Erythroblast (primary cell): Measurements from ENCODE around the gene PUS1.

Source experiments
- DNase-seq, 2 experiments: peaks; one replicate each; lab custom pipeline; 2025; lab: John Stamatoyannopoulos, UW
- GATA1 ChIP-seq: IDR thresholded peaks from 2 replicates; pipeline ENCODE4 v1.6.1; 2011; ENCODE audit warnings: low read depth, mild to moderate bottlenecking, control low read depth, low read length, moderate library complexity
- POLR2A ChIP-seq: IDR thresholded peaks from 2 replicates; pipeline ENCODE4 v1.6.1; 2011; ENCODE audit warnings: mild to moderate bottlenecking, low read length

The PUS1 gene

DNA sequence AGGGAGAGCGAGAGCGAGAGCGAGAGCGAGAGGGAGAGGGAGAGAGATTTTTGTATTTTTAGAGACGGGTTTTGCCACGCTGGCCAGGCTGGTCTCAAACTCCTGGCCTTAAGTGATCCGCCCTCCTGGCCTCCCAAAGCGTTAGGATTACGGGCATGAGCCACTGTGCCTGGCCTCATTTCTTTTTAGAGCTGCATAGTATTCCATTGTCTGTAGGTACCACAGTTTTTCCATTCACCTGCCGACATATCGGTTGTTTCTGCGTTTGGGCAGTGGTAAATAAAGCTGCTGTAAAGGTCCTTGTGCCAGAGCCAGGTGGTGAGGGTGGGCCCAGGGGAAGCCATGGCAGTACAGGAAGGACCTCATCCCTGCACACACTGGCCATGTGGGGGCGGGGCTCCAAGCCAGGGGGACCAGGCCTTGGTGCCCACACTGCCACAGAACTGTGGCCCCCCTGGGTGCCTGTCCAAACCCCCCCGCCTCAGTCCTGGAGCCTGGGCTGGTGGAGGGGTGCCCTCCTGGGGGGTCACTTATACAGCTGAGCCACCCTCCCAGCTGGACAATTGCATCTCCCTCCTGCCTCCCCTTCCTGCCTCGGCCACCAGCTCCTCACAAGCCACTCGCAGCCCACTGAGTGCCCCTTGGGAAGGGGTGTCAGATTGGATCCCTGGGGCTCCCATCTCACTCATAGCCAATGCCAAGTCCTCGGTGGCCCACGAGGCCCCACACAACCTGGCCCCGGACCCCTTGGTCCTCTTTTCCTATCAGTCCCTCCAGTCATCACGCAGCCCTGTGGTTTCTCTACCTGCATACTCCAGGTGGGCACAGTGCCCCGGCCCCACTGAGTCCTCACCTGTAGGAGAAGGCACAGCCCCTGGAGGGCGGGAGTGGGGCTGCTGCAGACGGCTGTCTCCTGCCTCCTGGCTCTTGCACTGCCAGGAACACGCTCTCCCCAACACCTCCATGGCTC lies 1.7 kb upstream of the PUS1 start:
- DNase-seq, result no peak
- TF ChIP-seq POLR2A, result no peak
- TF ChIP-seq GATA1, result no peak

DNA sequence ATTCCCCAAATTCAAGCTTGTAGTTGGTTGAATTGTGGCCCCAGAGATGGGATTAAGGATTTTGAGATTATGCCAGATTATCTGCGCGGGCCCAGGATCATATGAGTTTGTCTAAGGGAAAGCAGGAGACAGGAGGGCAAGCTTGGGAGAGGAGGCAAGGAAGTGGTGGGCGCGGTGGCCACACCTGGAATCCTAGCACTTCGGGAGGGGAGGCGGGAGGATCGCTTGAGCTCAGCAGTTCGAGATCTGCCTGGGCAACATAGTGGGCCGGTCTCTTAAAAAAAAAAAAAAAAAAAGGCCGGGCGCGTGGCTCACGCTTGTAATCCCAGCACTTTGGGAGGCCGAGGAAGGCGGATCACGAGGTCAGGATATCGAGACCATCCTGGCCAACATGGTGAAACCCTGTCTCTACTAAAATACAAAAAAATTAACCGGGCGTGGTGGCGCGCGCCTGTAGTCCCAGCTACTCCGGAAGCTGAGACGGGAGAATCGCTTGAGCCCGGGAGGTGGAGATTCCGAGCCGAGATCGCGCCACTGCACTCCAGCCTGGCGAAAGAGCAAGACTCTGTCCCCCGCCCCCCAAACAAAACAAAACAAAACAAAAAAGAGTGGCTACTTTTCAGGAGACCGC lies 881 bp upstream of the PUS1 start:
- no peak for TF ChIP-seq POLR2A
- no peak for TF ChIP-seq GATA1
- DNase-seq, result peak in 1 of 2 experiments; percentile 66

DNA sequence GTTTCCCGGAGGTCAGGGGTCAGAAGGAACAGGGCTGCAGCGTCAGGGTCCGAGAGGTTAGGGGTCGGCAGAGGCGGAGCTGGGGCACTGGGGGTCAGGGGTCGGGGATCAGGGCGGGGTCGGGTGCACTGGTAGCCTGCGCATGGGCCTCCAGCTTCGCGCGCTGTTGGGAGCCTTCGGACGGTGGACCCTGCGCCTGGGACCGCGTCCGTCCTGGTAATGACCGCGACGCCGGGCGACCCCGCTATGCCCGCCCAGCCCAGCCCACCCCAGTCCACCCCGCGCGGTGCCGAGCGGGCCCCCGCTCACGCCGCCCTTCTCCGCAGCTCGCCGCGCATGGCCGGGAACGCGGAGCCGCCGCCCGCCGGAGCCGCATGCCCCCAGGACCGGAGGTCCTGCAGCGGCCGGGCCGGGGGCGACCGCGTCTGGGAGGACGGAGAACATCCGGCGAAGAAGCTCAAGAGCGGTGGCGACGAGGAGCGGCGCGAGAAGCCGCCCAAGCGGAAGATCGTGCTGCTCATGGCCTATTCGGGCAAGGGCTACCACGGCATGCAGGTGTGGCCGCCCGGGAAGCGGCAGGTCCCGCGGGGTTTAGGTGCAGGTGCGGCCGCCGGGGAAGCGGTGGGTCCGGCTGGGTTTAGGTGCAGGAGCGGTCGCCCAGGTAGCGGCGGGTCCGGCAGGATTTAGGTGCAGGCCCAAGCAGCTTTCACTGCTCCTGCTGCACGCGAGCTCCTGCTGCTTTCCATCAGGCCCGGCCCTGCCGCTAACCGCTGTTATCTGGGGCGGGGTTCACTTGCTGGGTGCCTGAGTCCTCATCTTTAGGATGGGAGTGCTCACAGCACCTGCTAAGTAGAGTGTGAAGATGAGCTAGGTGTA lies 743 bp downstream of the PUS1 start:
- TF ChIP-seq GATA1 (no peak), POLR2A (no peak)
- peak; percentile 73 for DNase-seq

DNA sequence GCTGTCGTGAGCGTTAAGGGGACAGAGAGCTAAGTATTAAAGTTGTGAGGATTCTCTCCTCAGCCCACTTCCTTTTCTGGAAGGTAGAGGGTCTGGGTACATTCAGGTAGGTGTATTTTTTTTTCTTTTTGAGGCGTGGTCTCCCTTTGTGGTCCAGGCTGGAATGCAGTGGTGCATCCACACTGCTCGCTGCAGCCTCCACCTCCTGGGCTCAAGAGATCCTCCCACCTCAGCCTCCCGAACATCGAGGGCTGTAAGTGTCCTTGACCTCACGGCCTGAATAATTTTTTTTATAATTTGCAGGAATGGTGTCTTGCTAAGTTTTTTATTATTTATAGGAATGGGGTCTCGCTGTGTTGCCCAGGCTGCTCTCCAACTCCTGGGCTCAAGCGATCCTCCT lies 1.4 kb downstream of the PUS1 start:
- DNase-seq, result no peak
- TF ChIP-seq POLR2A (no peak), GATA1 (no peak)

DNA sequence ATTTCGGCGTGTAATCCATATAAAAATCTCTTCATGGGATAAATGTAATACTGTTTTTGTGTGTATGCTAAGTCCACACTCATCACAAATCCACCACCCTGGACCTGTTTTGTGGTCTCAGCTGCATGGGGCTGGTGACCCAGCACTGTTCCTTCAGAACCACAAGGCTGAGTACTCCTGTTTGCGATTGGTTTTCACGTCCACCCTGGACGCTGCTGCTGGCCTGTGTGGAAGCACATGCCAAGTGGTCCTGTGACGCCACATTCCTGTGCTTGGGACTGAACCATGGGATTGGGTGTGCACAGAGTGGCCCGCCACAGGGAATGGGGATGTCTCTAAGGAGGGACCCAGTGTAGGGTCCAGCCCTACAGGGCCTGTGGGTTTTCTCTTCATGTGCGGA lies 4.3 kb downstream of the PUS1 start:
- no peak for TF ChIP-seq POLR2A

DNA sequence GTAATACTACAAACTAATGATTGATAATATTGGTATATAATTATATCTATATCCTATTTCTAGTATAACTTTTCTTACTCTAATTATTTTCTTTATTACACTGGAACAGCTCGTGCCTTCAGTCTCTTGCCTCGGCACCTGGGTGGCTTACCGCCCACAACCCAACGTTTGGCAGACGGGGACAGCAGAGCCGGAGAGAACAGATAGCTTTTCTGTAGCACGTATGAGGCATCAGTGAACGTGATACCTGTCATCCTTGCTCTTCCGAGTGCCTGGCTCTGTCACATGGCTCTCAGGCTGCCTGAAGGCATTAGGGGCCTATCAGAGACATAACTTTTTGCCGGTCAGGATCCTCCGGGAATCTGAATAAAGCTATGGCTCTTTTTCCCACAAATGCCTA lies 5.5 kb downstream of the PUS1 start:
- no peak for DNase-seq
- TF ChIP-seq GATA1, result no peak
- TF ChIP-seq POLR2A, result no peak

More for the DNA sequence above, 4.3 kb downstream of the PUS1 start:
- DNase-seq, result no peak

DNA sequence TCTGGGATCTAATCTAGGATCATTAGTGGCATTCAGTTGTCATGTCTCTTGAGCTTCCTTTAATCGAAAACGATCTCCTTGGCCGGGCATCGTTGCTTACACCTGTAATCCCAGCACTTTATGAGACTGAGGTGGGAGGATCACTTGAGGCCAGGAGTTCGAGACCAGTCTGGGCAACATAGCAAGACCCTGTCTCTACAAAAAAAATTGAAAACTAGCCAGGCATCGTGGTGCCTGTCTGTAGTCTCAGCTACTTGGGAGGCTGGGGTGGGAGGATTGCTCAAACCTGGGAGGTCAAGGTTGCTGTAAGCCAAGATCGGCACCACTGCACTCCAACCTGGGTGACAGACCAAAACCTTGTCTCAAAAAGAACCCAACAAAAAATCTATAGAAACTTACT lies 9.0 kb downstream of the PUS1 start:
- no peak for TF ChIP-seq POLR2A
- TF ChIP-seq GATA1, result no peak
- no peak for DNase-seq

DNA sequence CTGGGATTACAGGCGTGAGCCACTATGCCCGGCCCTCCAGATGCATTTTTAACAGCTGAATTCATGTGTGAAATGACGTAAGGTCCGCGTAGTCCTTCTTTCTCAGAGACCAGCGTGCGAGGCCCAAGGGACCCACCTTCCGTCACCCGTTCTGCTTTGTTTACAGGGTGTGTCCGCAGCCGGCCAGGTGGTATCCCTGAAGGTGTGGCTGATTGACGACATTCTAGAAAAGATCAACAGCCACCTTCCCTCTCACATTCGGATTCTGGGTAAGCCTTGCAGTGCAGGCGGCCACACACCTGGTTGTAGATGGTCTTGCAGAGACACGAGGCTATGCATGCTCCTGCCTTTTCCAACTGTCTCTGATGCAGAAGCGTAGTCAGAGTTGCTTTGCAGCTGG lies 9.9 kb downstream of the PUS1 start:
- DNase-seq, result no peak
- TF ChIP-seq GATA1, result no peak

DNA sequence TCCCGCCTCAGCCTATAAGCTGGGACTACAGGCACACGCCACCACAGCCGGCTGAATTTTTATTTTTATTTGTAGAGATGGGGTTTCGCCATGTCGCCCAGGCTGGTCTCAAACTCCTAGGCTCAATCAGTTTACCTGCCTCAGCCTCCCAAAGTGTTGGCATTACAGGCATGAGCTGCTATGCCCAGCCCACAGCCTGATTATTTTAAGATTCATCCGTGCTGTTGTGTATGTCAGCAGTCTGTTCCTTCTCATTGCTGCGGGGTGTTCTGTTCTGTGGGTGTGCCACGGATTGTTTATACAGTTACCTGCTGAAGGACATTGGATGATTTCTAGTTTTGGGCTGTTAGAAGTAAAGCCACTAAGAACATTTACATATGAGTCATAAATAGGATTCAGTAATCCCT lies 11.1 kb downstream of the PUS1 start:
- DNase-seq, result no peak
- TF ChIP-seq GATA1 (no peak), POLR2A (no peak)

DNA sequence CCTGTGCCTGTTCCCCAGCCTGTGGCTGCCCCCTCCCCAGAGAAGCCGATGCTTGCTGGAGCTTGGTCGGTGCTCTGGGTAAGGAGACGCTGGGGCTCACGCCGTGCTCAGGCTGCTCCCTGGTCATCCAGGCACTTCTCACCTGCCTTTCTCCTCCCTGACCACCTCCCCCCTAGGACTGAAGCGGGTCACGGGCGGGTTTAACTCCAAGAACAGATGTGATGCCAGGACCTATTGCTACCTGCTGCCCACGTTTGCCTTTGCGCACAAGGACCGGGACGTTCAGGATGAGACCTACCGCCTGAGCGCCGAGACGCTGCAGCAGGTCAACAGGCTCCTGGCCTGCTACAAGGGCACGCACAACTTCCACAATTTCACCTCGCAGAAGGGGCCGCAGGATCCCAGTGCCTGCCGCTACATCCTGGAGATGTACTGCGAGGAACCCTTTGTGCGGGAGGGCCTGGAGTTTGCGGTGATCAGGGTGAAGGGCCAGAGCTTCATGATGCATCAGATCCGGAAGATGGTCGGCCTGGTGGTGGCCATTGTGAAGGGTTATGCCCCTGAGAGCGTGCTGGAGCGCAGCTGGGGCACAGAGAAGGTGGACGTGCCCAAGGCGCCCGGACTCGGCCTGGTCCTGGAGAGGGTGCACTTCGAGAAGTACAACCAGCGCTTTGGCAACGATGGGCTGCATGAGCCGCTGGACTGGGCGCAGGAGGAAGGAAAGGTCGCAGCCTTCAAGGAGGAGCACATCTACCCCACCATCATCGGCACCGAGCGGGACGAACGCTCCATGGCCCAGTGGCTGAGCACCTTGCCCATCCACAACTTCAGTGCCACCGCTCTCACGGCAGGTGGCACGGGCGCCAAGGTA lies 12.3 kb downstream of the PUS1 start:
- TF ChIP-seq GATA1 (no peak), POLR2A (no peak)
- DNase-seq, result no peak

DNA sequence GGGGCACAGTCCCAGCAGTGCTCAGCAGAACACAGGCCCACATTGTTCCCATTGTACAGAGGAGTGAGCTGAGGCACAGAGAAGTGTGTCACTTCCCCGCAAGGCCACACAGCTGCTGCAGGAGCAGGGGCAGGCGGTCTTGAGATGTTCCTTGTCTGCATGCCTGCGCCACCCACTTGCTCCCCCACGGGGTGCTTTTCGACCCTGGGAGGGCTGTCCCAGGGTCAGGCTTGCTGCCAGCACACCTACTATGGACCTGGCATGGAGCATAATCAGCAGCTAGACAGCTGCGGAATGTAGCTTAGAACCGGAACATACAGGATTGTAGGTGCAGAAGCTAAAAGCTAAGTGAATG lies 12.9 kb downstream of the PUS1 start:
- no peak for TF ChIP-seq GATA1
- no peak for TF ChIP-seq POLR2A
- DNase-seq, result no peak

DNA sequence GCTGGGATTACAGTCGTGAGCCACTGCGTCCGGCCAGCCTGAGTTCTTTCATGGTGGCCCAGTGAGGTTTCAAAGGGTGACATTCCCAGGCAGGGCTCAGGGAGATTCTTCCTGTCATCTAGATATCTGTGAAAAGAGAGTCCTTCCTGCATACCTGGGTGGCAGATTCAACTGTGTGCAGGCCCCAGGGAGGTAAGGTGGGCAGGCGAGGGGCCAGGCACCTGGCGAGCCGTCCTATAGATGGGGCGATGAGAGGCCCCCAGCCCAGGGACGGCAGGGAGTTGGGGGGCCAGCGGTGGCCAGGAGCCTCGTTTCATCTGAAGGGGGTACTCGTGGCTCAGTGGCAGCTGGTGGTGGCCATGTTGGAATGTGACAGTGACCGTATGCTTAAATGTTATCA lies 13.6 kb downstream of the PUS1 start:
- DNase-seq, result no peak
- TF ChIP-seq POLR2A (no peak), GATA1 (no peak)

DNA sequence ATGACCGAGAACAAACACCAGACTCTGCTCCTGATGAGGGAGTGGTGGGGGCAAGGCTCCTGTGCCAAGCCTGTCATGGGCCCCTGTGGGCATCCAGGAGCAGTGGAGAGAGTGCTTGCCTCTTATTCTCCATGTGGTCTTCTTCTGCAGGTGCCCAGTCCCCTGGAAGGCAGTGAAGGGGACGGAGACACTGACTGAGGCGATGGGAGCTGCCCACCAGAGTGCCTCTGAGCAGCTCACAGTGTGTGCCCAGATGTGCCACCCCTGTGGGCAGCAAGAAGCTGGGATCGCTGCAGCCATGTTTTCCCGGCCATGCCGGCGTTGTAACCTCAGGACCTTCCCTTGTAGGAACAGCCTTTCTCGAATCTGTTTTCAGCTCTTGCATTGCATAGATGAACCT lies 14.3 kb downstream of the PUS1 start:
- no peak for TF ChIP-seq POLR2A
- TF ChIP-seq GATA1, result no peak
- no peak for DNase-seq

DNA sequence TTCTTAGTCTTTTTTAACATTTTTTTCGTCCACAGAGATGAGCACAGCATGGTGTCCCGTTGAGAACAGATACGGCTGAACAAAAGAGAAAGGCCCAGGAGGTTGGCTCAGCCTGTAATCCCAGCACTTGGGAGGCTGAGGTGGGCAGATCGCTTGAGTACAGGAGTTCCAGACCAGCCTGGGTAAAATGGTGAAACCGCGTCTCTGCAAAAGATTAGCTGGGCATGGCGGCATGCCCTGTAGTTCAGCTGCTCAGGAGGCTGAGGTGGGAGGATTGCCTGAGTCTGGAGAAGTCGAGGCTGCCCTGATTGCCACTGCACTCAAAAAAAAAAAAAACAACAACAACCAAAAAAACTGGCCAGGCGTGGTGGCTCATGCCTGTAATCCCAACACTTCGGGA lies 14.8 kb downstream of the PUS1 start:
- DNase-seq, result no peak
- TF ChIP-seq POLR2A (no peak), GATA1 (no peak)
